ENCODE data around the gene LAMP1. TPM values are rescaled to one million over a fixed set of nuclear protein-coding genes. Genes with fewer than 3 reads are reported as not detected.

LAMP1 gene
- total RNA-seq, 1 donor from 2014 or later: 192 TPM

DNA sequence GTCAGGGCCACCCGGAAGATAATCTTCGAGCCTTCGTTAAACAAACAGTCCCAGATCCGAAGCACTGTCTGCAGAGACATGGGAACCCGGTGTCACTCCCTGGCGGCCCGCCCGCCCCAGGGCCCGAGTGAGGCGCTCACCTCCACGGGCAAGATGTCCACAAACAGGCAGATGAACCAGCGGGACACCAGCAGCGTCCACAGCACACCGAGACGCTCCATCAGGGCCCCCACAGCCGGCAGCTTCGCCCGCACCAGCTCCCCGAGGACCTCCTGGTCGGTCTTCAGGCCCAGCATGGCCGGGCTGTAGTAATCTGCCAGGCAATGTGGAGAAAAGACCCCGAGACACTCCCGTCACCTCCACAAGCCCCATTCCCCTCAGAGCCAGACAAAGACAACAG is 28.7 kb downstream of the LAMP1 start:
- TF ChIP-seq, protein P1, sequence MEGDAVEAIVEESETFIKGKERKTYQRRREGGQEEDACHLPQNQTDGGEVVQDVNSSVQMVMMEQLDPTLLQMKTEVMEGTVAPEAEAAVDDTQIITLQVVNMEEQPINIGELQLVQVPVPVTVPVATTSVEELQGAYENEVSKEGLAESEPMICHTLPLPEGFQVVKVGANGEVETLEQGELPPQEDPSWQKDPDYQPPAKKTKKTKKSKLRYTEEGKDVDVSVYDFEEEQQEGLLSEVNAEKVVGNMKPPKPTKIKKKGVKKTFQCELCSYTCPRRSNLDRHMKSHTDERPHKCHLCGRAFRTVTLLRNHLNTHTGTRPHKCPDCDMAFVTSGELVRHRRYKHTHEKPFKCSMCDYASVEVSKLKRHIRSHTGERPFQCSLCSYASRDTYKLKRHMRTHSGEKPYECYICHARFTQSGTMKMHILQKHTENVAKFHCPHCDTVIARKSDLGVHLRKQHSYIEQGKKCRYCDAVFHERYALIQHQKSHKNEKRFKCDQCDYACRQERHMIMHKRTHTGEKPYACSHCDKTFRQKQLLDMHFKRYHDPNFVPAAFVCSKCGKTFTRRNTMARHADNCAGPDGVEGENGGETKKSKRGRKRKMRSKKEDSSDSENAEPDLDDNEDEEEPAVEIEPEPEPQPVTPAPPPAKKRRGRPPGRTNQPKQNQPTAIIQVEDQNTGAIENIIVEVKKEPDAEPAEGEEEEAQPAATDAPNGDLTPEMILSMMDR (conservative IDR thresholded peaks at IDR 0.05; ENCODE audit: low read depth, low read length): no peak

DNA sequence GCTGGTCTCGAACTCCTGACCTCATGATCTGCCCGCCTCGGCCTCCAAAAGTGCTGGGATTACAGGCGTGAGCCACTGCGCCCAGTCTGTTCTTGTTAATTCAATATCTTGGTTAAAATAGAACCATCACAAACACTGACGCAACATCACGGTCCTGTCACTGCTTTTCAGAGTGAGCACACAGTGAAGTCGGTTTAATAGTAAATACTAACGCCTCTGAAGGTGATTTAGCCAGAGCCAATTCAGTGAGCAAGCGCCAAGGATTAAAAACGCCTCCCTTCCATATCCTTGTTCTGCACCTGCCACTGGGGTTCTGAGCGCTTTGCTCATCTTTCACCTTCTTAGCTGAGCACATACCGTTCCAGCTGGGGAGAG is 30.3 kb downstream of the LAMP1 start:
- H3K4me3 ChIP-seq (ENCODE audit: low read depth, low read length): no peak overlapping the region
- DNase-seq (ENCODE audit: low read depth): no peak
- TF ChIP-seq, protein P1 (conservative IDR thresholded peaks at IDR 0.05; ENCODE audit: low read depth, low read length): no peak

More for the DNA sequence above, 28.7 kb downstream of the LAMP1 start:
- no peak overlapping the region for H3K4me3 ChIP-seq (ENCODE audit: low read depth, low read length)
- DNase-seq (ENCODE audit: low read depth): no peak

DNA sequence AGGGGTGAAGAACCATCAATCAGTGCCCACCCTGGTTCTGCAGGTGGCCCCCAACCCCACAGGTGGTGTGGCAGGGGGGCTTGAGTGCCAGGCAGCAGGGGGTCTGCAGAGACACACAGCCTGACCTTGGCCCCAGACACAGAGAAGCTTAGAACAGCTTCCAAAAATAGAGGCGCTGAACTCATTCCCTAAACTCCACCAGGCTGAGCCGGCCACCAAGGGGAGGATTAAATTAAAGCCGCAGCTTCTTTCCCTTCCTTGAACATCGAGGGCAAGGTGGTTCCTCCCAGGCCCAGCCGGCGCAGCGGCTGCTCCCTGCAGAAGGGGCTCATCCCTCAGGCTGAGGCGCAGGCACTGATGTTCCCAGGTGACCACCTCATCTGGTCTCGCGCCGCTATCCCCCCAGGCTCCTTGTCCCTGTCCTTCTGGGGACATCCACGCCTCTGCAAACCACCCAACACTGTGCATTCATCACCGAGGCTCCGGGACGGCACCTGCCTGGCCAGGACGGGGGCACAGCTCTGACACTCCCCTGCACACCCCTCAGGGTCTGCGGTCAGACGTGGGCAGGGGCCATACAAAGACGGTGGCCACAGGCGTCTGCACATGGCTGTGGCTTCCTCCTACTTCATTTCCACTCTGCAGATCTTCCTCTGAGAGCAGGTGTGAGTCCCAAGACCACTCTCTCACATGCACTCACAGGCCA is 30.9 kb downstream of the LAMP1 start:
- TF ChIP-seq, protein P1 (conservative IDR thresholded peaks at IDR 0.05; ENCODE audit: low read depth, low read length): no peak
- DNase-seq (ENCODE audit: low read depth): no peak
- no peak overlapping the region for H3K4me3 ChIP-seq (ENCODE audit: low read depth, low read length)

DNA sequence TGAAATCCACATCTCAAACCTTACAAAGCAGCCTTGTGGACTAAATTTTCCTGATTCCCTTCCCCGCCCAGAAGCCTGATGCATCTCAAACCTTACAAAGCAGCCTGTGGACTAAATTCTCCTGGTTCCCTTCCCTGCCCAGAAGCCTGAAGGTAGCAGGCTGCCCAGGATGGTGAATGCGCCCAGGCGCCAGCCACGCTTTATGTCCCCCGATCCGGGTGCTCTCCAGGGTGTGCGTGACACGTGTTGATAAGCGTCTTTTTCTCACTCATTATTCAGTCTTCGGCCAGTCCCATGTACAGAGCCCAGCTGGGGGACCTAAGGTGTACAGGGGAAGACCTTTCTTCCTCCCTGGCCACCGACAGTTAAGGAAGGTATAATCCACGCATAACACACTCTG is 31.8 kb downstream of the LAMP1 start:
- TF ChIP-seq, protein P1 (conservative IDR thresholded peaks at IDR 0.05; ENCODE audit: low read depth, low read length): no peak
- DNase-seq (ENCODE audit: low read depth): no peak
- H3K4me3 ChIP-seq (ENCODE audit: low read depth, low read length): no peak overlapping the region

DNA sequence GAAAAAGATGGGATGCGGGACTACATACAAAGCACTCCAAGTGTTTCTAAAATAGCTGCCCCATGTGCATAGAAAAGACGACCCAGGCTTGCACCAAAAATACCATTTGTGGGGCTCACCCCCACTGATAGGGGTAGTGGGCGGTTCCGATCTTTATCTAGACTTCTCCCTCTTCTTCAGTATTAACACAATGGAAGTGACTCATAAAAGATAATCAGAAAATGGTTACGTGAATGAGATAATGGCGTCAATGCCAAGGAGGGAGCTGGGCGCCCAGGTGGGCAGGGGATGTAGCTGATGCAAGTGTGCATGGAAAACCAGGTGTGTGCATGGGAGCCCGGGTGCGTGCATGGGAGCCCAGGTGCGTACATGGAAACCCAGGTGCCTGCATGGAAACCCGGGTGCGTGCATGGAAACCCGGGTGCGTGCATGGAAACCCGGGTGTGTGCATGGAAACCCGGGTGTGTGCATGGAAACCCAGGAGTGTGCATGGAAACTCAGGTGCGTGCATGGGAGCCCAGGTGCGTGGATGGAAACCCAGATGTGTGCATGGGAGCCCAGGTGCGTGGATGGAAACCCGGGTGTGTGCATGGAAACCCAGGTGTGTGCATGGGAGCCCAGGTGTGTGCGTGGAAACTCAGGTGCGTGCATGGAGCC is 32.7 kb downstream of the LAMP1 start:
- TF ChIP-seq, protein P1 (conservative IDR thresholded peaks at IDR 0.05; ENCODE audit: low read depth, low read length): no peak
- DNase-seq (ENCODE audit: low read depth): no peak
- H3K4me3 ChIP-seq (ENCODE audit: low read depth, low read length): no peak overlapping the region

DNA sequence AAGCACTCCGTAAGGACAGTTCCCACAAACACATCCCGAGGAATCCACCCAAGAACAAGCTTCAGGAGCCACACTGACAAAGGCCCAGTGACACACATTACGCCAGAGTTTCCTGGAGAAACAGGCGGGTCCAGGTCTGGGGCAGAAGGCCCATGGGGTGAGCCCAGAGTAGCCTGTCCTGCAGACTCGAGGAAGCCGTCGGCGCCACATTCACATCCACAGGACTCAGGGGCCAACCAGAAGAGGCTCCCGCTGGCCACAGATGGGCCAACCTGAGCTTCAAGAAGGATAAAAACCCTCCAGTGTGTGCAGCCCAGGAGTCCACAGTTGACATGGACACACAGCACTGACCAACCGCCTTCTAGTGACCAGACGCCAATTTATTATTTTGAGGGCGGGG is 35.6 kb downstream of the LAMP1 start:
- TF ChIP-seq, protein P1 (conservative IDR thresholded peaks at IDR 0.05; ENCODE audit: low read depth, low read length): no peak
- H3K4me3 ChIP-seq (ENCODE audit: low read depth, low read length): no peak overlapping the region
- no peak for DNase-seq (ENCODE audit: low read depth)

DNA sequence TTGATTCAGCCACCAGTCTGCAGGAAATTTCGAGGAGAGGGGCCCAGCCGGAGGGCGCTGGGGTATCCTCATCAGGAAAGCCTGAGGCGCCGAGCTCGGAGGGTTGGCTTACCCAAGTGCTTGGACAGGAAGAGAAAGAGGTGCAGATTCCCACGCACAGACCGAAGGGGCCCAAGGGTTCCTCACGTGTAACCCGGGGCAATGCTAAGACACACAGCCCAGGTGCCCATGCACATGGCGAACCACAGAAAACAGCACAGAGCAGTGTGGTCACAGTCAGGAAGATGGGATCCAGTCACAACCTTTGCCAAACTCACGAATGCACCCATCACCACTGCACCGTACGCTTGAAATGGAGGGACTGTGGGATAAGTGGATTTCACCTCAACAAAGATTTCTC is 36.0 kb downstream of the LAMP1 start:
- no peak for DNase-seq (ENCODE audit: low read depth)
- no peak overlapping the region for H3K4me3 ChIP-seq (ENCODE audit: low read depth, low read length)
- TF ChIP-seq, protein P1 (conservative IDR thresholded peaks at IDR 0.05; ENCODE audit: low read depth, low read length): no peak
